Hematopoietic multipotent progenitor cell treated with erythropoietin and hydrocortisone succinate and interleukin-3 and kit ligand, for 8 days (in vitro differentiated cells): ENCODE data around the gene RPS3.

Experiments used
- DNase-seq: peaks from one replicate; pipeline ENCODE4 v3.0.0-alpha.2; 2015

RPS3 gene

GRCh38 chr11:75420224-75421034, 21.1 kb downstream of the RPS3 start:
- DNase-seq = no peak

GRCh38 chr11:75421035-75421602, 21.8 kb downstream of the RPS3 start:
- DNase-seq = no peak

- DNase-seq = no peak
These were observed 22.6 kb downstream of the RPS3 start for GRCh38 chr11:75421902-75422247.

DNA sequence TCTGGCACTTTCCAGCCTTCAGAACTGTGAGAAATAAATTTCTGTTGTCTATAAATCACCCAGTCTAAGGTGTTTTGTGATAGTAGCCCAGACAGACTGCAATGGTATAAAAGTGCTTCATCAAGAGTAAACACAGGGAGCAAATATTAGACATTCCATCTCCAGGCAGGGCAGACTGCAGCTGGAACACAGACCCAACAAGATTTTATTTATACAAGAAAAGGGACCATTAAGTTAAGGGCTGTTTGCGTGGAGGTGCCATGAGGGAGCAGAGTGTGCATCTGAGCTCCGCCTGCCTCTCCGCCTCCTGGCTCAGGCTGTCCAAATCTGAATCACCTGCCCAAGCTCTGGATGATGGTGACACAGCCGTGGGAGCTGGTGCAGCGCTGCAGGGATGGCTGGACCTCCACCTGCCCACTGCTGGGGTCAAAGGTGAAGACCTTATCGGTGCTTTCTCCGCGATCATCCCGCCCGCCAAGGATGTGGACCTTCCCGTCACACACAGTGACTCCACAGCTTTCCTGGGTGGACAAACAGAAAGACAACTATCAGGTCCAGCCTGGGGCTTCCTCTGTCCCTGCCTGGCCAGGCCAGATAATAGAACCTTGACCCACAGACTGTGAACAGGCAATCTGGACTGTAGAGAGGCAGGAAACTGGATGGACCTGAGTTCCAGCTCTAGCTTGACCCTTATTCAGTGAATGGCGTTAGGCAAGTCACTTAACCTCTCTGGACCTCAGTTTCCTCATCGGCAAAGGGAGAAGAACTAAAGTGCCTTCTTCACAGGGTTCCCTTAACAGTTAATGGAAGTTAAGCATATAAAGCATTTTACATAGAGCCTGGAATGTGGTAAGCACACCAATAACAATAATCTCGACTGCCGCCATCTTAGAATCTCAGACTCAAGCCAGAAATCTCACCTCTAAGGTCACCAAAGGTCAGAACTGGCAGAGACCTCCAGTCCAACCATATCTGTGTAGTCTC, 23.2 kb downstream of the RPS3 start:
- DNase-seq = no peak

DNA sequence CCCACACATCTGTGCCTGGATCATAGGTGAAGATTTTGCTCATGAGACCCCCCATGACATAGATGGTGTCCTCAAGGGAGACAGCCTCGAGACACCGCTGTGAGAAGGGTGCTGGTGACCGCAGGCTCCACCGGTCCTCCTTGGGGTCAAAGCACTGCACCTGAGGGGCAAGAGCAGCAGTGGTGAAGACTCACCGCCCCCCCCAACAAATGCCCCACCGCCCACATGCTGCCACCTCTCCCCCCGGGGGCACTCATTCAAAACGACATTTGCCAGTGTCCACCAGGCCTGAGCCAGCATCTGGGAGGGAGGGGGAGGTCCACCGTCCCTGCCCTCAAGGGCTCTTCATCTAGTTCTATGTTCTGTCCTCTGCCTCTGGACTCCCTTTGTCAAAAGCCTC, 24.4 kb downstream of the RPS3 start:
- DNase-seq = no peak

GRCh38 chr11:75424396-75424795, 25.1 kb downstream of the RPS3 start:
- DNase-seq = no peak

GRCh38 chr11:75425422-75425821, 26.1 kb downstream of the RPS3 start:
- no peak for DNase-seq

GRCh38 chr11:75426720-75427086, 27.4 kb downstream of the RPS3 start:
- no peak for DNase-seq

- no peak for DNase-seq
These were observed 27.9 kb downstream of the RPS3 start for GRCh38 chr11:75427181-75427580.

DNA sequence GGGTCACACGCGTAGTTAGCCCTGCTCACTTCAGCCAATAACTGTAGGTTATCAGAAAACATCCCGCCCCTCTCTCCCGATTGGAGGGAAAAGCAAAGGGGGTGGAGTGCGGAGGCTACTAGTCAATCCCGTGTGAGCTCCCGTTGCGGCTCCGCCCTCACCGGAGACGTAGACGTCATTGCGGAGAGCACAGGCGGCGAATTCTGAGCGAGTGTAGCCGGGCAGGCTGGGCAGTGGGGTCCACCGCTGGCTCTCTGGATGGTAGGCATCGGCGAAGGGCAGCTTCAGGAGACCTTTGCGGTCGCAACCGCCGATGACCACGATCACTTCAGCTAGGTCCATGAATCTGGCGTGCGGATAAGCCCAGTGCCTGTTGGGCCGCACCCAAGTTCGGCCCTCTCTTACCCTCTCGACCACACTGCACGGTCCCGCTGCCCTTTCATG, 29.0 kb downstream of the RPS3 start:
- peak; percentile 96 for DNase-seq

DNA sequence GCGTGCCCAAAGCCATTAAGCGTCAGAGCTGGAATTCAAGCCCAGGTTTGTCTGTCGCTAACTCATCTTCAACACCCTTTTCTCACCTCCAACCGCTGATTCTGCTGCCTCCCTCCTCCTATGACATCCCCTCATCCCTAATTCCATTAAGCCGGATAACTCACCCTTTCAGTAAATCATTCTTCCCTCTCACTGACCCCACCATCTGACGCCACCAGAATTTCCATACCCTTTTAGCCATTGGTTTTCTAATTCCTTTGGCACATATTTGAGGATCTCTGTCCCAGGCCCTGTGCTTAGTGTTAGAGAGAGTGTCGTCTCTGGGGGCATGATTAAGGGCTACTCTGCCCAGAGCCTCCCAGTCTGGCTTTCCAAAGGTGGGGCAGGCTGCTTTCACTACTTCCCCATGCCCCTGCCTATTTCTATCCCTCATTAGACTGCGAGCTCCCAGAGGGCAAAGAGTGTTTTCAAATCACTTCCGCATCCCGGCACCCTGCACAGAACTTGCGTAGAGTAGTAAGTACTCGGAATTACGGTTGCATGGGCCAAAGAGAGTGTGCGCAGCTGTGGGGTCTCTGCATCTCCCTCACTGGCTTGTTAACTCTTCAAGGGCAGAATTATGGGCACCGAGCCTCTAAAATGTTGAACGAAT, 29.8 kb downstream of the RPS3 start:
- DNase-seq = no peak

- no peak for DNase-seq
These were observed 30.3 kb downstream of the RPS3 start for GRCh38 chr11:75429641-75429901.

DNA sequence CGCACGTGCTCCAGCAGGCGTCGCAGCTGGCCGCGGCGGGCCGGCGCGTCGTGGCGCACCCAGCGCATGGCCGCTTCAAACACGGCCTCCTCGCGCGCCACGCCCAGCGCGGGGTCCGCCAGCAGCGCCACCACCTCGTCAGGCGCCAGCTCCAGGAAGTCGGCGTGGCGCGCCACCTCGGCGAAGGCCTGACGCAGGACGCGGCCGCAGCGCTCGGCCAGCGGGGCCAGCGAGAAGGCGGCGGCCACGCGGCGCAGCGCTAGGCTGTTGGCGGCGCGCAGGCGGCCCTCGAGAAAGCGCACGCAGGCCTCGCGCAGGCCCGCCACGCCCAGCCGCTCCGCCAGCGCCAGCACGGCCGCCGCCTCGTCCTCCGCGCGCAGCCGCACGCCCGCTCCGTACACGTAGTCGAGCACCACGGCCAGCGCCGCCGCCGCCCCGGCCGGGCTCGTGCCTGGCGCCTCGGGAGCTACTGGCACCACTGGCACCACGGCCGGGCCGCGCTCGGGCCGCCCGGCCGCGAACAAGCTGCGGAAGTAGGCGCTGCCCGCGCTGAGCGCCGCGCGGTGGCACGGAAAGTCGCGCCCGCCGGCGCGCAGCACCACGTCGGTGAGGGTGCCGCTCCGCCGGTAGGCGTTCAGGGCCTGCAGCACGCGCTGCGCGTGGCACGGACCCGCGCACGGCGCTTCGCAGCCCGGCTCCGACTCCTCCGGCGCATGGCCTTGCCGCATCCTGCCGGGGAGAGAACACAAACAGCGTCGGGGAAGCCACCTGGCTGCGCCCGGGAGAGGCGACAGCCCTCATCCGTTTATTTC, 30.8 kb downstream of the RPS3 start:
- DNase-seq = peak; percentile 76

- DNase-seq = peak; percentile 39
These were observed 31.6 kb downstream of the RPS3 start for GRCh38 chr11:75430714-75431532.

DNA sequence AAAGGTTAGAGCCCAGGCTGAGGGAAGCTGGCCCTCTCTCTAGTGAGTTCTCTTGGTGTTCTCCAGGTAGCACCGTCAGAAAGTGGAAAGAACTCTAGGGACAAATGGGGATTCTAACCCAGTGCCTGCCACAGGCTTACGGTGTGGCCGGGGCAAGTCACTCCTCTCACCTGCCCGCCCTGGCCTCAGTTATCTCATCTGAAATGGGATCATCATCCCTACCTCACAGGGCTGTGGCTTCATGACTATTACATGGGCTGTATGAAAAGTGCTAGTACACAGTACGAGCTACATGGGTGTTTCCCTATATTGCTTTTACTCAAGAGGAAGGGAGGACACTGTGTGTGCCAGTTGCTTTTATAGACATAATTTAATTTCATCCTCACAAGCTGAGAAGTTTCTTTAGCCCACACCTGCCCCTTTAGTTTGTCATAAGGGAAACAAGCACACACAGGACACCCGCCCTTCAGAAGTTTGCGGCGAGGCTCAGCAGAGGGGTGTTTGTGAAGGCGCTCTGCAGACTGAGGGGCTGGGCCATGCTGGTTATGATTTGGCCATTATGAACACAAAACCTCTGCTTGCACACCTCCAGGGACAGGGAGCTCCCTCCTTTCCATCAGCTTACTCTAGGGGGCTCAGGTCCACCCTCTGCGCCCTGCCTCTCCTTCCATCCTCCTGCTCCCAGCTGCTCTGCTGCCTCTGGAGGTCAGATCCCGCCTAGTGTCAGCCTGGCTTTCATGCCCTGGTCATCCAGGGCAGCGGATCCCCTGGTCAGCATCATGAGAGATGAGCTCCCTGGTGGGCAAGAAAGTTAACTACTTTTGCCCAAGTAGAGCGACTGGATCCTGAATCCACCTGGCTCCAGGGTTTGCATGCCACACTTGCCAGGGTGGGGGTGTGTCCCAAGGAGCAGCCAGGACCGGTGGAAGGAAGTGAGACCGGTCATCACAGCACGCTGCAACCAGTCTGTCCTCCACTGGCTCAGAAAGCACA, 32.5 kb downstream of the RPS3 start:
- DNase-seq = no peak

- no peak for DNase-seq
These were observed 33.6 kb downstream of the RPS3 start, which contains the start of gene KLHL35 for GRCh38 chr11:75432911-75433321. KLHL35 (minus strand) TSS chr11:75433203; CDS start chr11:75430629, 2,574 bp downstream.

DNA sequence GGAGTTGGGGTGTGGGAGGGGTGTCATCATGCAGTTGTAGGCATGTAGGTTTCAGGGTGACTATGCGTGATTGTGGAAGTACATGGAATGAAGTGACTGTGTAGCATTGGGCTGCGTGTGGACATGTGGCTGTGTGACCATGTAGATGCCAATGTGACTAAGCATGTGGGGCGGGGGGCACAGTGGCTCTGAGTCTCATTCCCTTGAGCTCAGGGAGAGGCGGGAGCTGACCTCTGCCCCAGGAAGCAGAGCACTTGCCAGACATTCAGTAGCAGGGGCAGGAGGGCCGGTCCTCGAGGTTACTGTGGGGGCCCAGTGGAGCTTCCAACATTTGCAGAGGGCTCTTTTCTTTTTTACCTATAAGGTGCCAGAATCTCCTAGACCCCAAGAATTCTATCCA, 34.1 kb downstream of the RPS3 start:
- no peak for DNase-seq

GRCh38 chr11:75434051-75434450, 34.7 kb downstream of the RPS3 start:
- no peak for DNase-seq

DNA sequence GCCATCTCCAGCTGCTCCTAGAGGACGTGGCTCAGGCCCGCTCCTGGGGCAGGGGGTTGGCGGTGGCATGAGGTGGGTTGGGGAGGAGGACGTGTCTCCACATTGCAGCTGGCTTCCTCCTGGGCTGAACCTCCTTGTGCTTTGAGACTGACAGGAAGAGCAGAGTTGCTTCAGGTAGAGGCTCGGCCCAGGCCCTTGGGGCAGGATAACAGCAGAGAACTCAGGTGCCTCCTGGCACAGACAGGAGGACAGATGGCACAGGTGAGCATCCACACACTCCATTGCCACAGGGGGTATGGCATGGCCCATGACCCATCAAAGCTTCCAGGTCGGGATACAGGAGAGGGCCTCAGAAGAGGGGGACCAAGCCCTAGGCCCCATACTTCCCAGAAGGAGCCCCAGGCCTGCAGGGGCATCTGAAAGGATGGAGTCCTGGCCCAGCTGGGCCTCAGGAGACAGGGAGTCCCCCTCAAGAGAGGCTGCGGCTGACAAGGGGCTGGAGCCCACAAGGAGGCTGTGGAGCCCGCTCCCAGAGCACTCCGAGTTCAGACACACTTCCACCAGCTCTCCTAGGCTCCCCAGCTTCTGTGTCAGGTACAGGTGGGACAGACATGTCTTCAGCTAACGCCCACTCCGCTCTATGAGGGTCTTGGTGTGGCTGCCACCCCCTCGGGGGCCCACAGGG, 35.7 kb downstream of the RPS3 start:
- no peak for DNase-seq

DNA sequence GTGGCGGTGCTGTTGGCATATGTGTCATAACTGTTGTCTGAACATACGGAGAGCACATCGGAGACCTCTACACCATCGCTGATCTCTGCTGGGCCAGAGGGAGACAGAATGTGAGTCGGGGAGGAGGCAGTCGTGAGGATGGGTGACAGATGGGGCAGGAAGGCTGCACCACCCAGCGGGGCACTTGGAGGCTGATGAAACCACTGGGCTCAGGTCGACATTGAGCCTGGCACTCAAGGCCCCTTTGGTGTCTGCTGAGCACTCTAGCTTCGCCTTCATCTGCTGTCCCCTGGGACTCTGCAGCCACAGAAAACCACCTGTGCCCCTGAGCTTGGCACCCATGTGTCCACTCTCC, 36.2 kb downstream of the RPS3 start:
- DNase-seq = no peak
